ENCODE results near the gene MAX.

The MAX gene

GRCh38 chr14:65053466-65053865, 48.9 kb downstream of the MAX start:
- H2BK12ac ChIP-seq (ENCODE audit: low read length) = no peak overlapping the region
- H3K27ac ChIP-seq (replicated peaks; ENCODE audit: low read length) = no peak overlapping the region
- no peak overlapping the region for H3K18ac ChIP-seq (ENCODE audit: low read length)
- peaks cover 1% of the 10 kb centered on the region for H3K79me1 ChIP-seq (ENCODE audit: low read depth, low read length)
- H3K4me3 ChIP-seq (ENCODE audit: low read length in 2 of 2) = no peak overlapping the region
- no peak overlapping the region for H2AFZ ChIP-seq (ENCODE audit: low read length)
- H3K9ac ChIP-seq (ENCODE audit: low read depth, low read length, poor library complexity) = no peak overlapping the region
- no peak overlapping the region for H3K4me2 ChIP-seq (ENCODE audit: insufficient read depth, low read length, poor library complexity, severe bottlenecking)
- H2AK5ac ChIP-seq (ENCODE audit: low read depth, low read length) = no peak overlapping the region
- H3K27me3 ChIP-seq (ENCODE audit: control insufficient read depth in 3 of 3, insufficient read depth in 3 of 3, low read depth in 1 of 3, low read length in 3 of 3) = no peaks in the 10 kb centered on the region
- no peak overlapping the region for H3K14ac ChIP-seq (ENCODE audit: low read length)
- H4K8ac ChIP-seq (ENCODE audit: low read depth, low read length) = no peak overlapping the region
- no peaks in the 10 kb centered on the region for H3K4me1 ChIP-seq (ENCODE audit: control insufficient read depth in 2 of 2, insufficient read depth in 1 of 2, low read depth in 1 of 2, low read length in 2 of 2)
- H2BK5ac ChIP-seq (ENCODE audit: low read length) = no peak overlapping the region
- H3K4ac ChIP-seq (ENCODE audit: low read length) = no peak overlapping the region
- no peaks in the 10 kb centered on the region for H3K9me3 ChIP-seq (replicated peaks in 1 of 2; ENCODE audit: control insufficient read depth in 2 of 2, insufficient read depth in 1 of 2, low read depth in 1 of 2, low read length in 2 of 2)
- H4K91ac ChIP-seq (ENCODE audit: low read depth, low read length, poor library complexity) = no peak overlapping the region
- H2BK15ac ChIP-seq (ENCODE audit: low read length) = no peak overlapping the region
- WGBS, 2 donors (ENCODE audit: extremely low coverage in 2 of 2, insufficient read length in 2 of 2, insufficient replicate concordance in 1 of 2) = no CpG with 5 or more reads among the region's 3 CpGs
- no peak for DNase-seq (ENCODE audit: low spot score)
- H2BK120ac ChIP-seq (ENCODE audit: low read depth, low read length) = no peak overlapping the region
- H3K36me3 ChIP-seq (replicated peaks in 1 of 2; ENCODE audit: control insufficient read depth in 2 of 2, insufficient read depth in 2 of 2, low read length in 2 of 2) = peaks cover 11 to 21% of the 10 kb centered on the region in 2 donors
- no peak overlapping the region for H3K23ac ChIP-seq (ENCODE audit: low read depth, low read length, poor library complexity)

- Histone ChIP-seq H3K36me3 (replicated peaks in 1 of 2; ENCODE audit: control insufficient read depth in 2 of 2, insufficient read depth in 2 of 2, low read length in 2 of 2) (peaks cover 11 to 19% of the 10 kb centered on the region in 2 donors), H2AK5ac (ENCODE audit: low read depth, low read length) (no peak overlapping the region), H3K23ac (ENCODE audit: low read depth, low read length, poor library complexity) (no peak overlapping the region), H2BK120ac (ENCODE audit: low read depth, low read length) (no peak overlapping the region), H3K27me3 (ENCODE audit: control insufficient read depth in 3 of 3, insufficient read depth in 3 of 3, low read depth in 1 of 3, low read length in 3 of 3) (no peaks in the 10 kb centered on the region), H3K9ac (ENCODE audit: low read depth, low read length, poor library complexity) (no peak overlapping the region), H4K8ac (ENCODE audit: low read depth, low read length) (no peak overlapping the region), H3K4me2 (ENCODE audit: insufficient read depth, low read length, poor library complexity, severe bottlenecking) (no peak overlapping the region), H2AFZ (ENCODE audit: low read length) (no peak overlapping the region), H4K91ac (ENCODE audit: low read depth, low read length, poor library complexity) (no peak overlapping the region), H3K79me1 (ENCODE audit: low read depth, low read length) (peaks cover 1% of the 10 kb centered on the region), H2BK15ac (ENCODE audit: low read length) (no peak overlapping the region), H3K9me3 (replicated peaks in 1 of 2; ENCODE audit: control insufficient read depth in 2 of 2, insufficient read depth in 1 of 2, low read depth in 1 of 2, low read length in 2 of 2) (no peaks in the 10 kb centered on the region), H3K4me3 (ENCODE audit: low read length in 2 of 2) (no peak overlapping the region), H3K14ac (ENCODE audit: low read length) (no peak overlapping the region), H3K27ac (replicated peaks; ENCODE audit: low read length) (no peak overlapping the region), H3K4me1 (ENCODE audit: control insufficient read depth in 2 of 2, insufficient read depth in 1 of 2, low read depth in 1 of 2, low read length in 2 of 2) (no peaks in the 10 kb centered on the region), H2BK12ac (ENCODE audit: low read length) (no peak overlapping the region), H3K4ac (ENCODE audit: low read length) (no peak overlapping the region), H3K18ac (ENCODE audit: low read length) (no peak overlapping the region), H2BK5ac (ENCODE audit: low read length) (no peak overlapping the region)
- no peak for DNase-seq (ENCODE audit: low spot score)
- no CpG with 5 or more reads among the region's 4 CpGs for WGBS, 2 donors (ENCODE audit: extremely low coverage in 2 of 2, insufficient read length in 2 of 2, insufficient replicate concordance in 1 of 2)
These were observed 49.5 kb downstream of the MAX start for GRCh38 chr14:65052832-65053231.

- Histone ChIP-seq H3K27me3 (ENCODE audit: control insufficient read depth in 3 of 3, insufficient read depth in 3 of 3, low read depth in 1 of 3, low read length in 3 of 3) (no peaks in the 10 kb centered on the region), H3K9ac (ENCODE audit: low read depth, low read length, poor library complexity) (no peak overlapping the region), H3K4me3 (ENCODE audit: low read length in 2 of 2) (no peak overlapping the region), H2BK15ac (ENCODE audit: low read length) (no peak overlapping the region), H3K79me1 (ENCODE audit: low read depth, low read length) (peaks cover 1% of the 10 kb centered on the region), H4K91ac (ENCODE audit: low read depth, low read length, poor library complexity) (no peak overlapping the region), H3K9me3 (replicated peaks in 1 of 2; ENCODE audit: control insufficient read depth in 2 of 2, insufficient read depth in 1 of 2, low read depth in 1 of 2, low read length in 2 of 2) (no peaks in the 10 kb centered on the region), H2AFZ (ENCODE audit: low read length) (no peak overlapping the region), H2BK5ac (ENCODE audit: low read length) (no peak overlapping the region), H3K14ac (ENCODE audit: low read length) (no peak overlapping the region), H3K27ac (replicated peaks; ENCODE audit: low read length) (no peak overlapping the region), H2BK120ac (ENCODE audit: low read depth, low read length) (no peak overlapping the region), H2BK12ac (ENCODE audit: low read length) (no peak overlapping the region), H3K4ac (ENCODE audit: low read length) (no peak overlapping the region), H3K4me1 (ENCODE audit: control insufficient read depth in 2 of 2, insufficient read depth in 1 of 2, low read depth in 1 of 2, low read length in 2 of 2) (no peaks in the 10 kb centered on the region), H3K36me3 (replicated peaks in 1 of 2; ENCODE audit: control insufficient read depth in 2 of 2, insufficient read depth in 2 of 2, low read length in 2 of 2) (peaks cover 16 to 51% of the 10 kb centered on the region in 2 donors), H4K8ac (ENCODE audit: low read depth, low read length) (no peak overlapping the region), H3K23ac (ENCODE audit: low read depth, low read length, poor library complexity) (no peak overlapping the region), H2AK5ac (ENCODE audit: low read depth, low read length) (no peak overlapping the region), H3K18ac (ENCODE audit: low read length) (no peak overlapping the region), H3K4me2 (ENCODE audit: insufficient read depth, low read length, poor library complexity, severe bottlenecking) (no peak overlapping the region)
- WGBS, 2 donors (ENCODE audit: extremely low coverage in 2 of 2, insufficient read length in 2 of 2, insufficient replicate concordance in 1 of 2) = no CpG with 5 or more reads among the region's 4 CpGs
- DNase-seq (ENCODE audit: low spot score) = no peak
These were observed 56.6 kb downstream of the MAX start for GRCh38 chr14:65045709-65046108.

- no peak overlapping the region for H2AK5ac ChIP-seq (ENCODE audit: low read depth, low read length)
- WGBS, 2 donors (ENCODE audit: extremely low coverage in 2 of 2, insufficient read length in 2 of 2, insufficient replicate concordance in 1 of 2) = no CpG with 5 or more reads among the region's 5 CpGs
- no peak for DNase-seq (ENCODE audit: low spot score)
These were observed 57.3 kb downstream of the MAX start for GRCh38 chr14:65045006-65045405.

More at GRCh38 chr14:65045006-65045405, 57.3 kb downstream of the MAX start:
- Histone ChIP-seq H2BK120ac (ENCODE audit: low read depth, low read length) (no peak overlapping the region), H3K4me3 (ENCODE audit: low read length in 2 of 2) (no peak overlapping the region), H4K8ac (ENCODE audit: low read depth, low read length) (no peak overlapping the region), H4K91ac (ENCODE audit: low read depth, low read length, poor library complexity) (no peak overlapping the region), H3K4me1 (ENCODE audit: control insufficient read depth in 2 of 2, insufficient read depth in 1 of 2, low read depth in 1 of 2, low read length in 2 of 2) (no peaks in the 10 kb centered on the region), H3K9ac (ENCODE audit: low read depth, low read length, poor library complexity) (no peak overlapping the region), H2BK5ac (ENCODE audit: low read length) (no peak overlapping the region), H3K27me3 (ENCODE audit: control insufficient read depth in 3 of 3, insufficient read depth in 3 of 3, low read depth in 1 of 3, low read length in 3 of 3) (no peaks in the 10 kb centered on the region), H3K36me3 (replicated peaks in 1 of 2; ENCODE audit: control insufficient read depth in 2 of 2, insufficient read depth in 2 of 2, low read length in 2 of 2) (peaks cover 18 to 54% of the 10 kb centered on the region in 2 donors), H3K4me2 (ENCODE audit: insufficient read depth, low read length, poor library complexity, severe bottlenecking) (no peak overlapping the region), H3K79me1 (ENCODE audit: low read depth, low read length) (peaks cover 1% of the 10 kb centered on the region), H3K9me3 (replicated peaks in 1 of 2; ENCODE audit: control insufficient read depth in 2 of 2, insufficient read depth in 1 of 2, low read depth in 1 of 2, low read length in 2 of 2) (no peaks in the 10 kb centered on the region), H3K23ac (ENCODE audit: low read depth, low read length, poor library complexity) (no peak overlapping the region), H3K27ac (replicated peaks; ENCODE audit: low read length) (no peak overlapping the region), H2AFZ (ENCODE audit: low read length) (no peak overlapping the region), H3K4ac (ENCODE audit: low read length) (no peak overlapping the region), H2BK15ac (ENCODE audit: low read length) (no peak overlapping the region), H2BK12ac (ENCODE audit: low read length) (no peak overlapping the region), H3K18ac (ENCODE audit: low read length) (no peak overlapping the region), H3K14ac (ENCODE audit: low read length) (no peak overlapping the region)

Measured in neuronal stem cell (in vitro differentiated cells).